Measurements from ENCODE around the gene CELF3.

CELF3 gene

GRCh38 chr1:151661751-151662150 lies 54.9 kb downstream of the CELF3 start:
- no peak for TF ChIP-seq CTCF (IDR thresholded peaks at IDR 0.05; ENCODE audit: control insufficient read depth, insufficient read depth, low read depth, low read length, missing control alignments)
- DNase-seq (ENCODE audit: low read depth): no peak
- H3K4me3 ChIP-seq (ENCODE audit: control insufficient read depth, low read depth, low read length): no peak overlapping the region

GRCh38 chr1:151655371-151655770 lies 61.2 kb downstream of the CELF3 start:
- no peak for TF ChIP-seq CTCF (IDR thresholded peaks at IDR 0.05; ENCODE audit: control insufficient read depth, insufficient read depth, low read depth, low read length, missing control alignments)
- DNase-seq (ENCODE audit: low read depth): no peak
- H3K4me3 ChIP-seq (ENCODE audit: control insufficient read depth, low read depth, low read length): no peak overlapping the region

- no peak for TF ChIP-seq CTCF (IDR thresholded peaks at IDR 0.05; ENCODE audit: control insufficient read depth, insufficient read depth, low read depth, low read length, missing control alignments)
- peak; percentile 63 for DNase-seq (ENCODE audit: low read depth)
- no peak overlapping the region for H3K4me3 ChIP-seq (ENCODE audit: control insufficient read depth, low read depth, low read length)
These were observed 63.2 kb downstream of the CELF3 start for GRCh38 chr1:151653397-151653796.

Data from AG09309 (cell line).